Globus pallidus (tissue), 1 donor: ENCODE measurements around the gene ERBB2.
"Not testable (repeated sequence)": the region's sequence is repeated elsewhere in the genome, so short reads cannot be mapped to it uniquely, and the experiment has no call there.

Experiments
- DNase-seq: peaks from one replicate; pipeline ENCODE4 v3.0.0-alpha.2; 2015; ENCODE audit warnings: low spot score

The ERBB2 gene

DNA sequence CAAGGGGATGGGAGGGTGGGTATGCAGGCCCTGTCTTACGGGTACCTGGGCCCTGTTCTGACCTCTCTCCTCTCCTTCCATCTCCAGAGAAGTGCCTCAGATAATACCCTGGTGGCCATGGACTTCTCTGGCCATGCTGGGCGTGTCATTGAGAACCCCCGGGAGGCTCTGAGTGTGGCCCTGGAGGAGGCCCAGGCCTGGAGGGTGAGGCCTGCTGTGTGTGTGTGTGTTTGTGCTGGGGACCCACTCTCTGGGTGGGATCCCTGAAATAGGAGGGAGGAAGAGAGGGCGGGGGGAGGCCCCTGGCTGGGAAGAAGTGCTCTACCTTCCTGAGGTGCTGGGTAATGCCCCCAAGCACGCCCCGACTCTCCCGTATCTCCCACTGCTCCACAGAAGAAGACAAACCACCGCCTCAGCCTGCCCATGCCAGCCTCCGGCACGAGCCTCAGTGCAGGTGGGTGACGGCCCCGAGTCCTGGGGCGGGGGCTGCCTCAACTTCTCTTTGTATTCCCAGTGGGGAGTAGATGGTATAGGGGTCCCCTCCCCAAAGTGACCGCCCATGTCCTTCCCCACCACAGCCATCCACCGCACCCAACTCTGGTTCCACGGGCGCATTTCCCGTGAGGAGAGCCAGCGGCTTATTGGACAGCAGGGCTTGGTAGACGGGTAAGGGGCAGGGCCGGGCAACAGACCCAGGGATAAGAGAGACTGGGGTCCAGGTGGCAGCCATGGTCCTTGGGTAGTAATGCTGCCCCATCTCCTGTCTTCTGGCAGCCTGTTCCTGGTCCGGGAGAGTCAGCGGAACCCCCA is 45.7 kb downstream of the ERBB2 start:
- DNase-seq: no peak

DNA sequence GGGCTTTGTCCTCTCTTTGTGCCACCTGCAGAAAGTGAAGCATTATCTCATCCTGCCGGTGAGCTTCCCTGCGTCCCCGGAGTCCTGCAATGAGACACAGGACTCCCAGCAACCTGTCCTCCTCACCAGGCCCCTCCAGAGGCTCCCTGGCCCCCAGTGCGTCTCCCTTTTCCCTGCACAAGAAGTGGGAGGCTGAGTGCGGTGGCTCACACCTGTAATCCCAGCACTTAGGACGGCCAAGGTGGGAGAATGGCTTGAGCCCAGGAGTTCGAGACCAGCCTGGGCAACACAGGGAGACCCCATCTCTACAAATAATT is 46.2 kb downstream of the ERBB2 start:
- no peak for DNase-seq

DNA sequence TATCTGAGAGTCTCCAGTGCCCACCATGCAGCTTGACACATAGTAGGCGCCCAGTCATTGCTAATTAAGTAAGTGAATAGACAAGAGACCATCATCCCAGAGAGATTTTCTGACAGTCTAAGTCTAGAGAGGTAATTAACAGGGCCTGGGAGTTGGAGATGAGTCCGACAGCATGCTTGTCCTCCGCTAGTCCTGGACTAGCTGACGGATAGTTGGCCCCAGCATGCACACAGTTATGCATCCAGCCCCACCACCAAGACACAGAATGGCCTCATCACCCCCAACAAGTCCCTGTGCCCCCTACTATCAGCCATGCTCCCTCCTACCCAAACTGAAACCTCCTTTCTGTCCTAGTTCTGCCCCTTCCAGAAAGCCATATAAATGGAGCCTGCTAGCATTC is 47.9 kb downstream of the ERBB2 start:
- DNase-seq: no peak

DNA sequence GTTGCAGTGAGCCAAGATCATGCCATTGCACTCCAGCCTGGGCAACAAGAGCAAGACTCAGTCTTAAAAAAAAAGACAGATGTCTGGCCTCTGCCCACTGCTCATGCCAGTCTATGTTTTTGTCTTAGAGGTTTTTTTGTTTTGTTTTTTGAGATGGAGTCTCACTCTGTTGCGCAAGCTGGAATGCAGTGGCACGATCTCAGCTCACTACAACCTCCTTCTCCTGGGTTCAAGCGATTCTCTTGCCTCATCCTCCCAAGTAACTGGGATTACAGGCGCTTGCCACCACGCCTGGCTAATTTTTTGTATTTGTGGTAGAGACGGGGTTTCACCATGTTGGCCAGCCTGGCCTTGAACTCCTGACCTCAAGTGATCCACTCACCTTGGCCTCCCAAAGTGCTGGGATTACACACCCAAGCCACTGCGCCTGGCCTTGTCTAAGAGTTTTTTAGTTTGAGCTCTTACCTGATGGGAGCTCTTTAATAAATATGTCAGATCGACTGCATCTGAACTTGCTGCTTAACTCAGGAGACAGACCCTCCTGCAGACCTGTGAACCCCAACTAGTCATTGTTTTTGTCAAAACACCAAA is 48.7 kb downstream of the ERBB2 start:
- not testable (repeated sequence) for DNase-seq

DNA sequence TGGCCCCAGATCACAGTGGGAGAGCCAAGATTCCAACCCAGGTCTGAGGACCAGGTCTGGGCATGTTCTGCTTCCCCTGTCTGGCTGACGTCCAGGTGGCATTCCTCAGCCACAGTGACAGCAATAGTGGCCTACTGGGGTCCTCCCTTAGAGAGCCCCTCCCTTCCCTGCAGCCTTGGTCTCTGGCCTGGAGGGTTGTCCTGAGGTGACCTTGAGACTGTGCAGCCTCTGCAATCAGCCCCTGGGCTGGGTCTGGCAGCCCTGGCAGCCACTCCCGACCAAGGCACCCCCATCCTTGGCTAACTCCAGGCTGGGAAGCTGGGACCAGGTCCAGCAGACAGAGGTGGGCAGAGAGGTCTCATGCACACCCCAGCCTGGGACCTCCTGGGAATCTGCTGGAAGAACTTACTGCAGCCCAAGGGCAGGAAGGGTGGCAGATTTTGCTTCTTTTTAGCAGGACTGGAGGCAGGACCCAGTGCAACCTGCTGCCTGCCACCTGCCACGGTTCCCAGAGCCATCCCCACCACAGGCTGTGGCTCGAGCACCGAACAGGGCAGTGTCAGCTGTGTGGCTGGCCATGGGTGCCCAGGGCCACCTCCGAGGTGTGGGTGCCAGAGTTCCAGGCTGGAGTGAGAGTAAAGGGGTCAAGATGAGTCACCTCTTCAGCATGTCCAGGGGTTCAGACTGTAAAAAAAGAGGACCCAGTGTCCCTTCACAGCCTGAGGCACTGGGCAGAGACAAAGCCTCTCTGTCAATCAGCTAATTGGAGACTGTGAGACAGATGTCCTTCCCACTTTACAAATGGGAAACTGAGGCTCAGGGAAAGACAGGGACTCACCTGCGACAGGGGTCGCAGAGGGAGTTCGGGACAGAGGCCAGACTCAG is 50.5 kb downstream of the ERBB2 start:
- no peak for DNase-seq

DNA sequence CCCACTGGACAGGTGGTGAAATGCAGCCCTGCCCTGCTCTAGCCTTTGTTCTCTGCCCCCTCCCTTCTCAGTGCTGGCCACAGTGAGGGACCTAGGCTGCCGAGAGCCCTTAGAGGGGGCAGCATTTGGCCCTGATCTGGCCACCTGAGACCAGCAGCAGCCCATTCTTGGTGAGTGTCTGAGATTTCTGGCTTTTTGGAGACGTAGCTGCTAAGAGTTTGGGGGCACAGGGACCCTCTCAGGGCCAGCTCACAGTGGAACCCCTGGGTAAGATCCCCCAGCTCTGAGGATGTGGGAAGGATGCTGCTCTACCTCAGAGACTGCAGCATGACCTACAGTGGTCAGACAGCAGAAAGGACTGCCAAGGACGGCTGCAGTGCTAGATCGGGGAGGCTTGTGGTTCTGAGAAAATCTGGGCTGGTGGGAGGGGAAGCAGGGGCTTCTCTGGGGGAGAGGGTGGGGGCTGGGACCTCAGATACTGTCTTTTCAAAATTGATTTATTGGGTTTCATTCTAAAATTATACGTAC is 51.2 kb downstream of the ERBB2 start:
- no peak for DNase-seq

DNA sequence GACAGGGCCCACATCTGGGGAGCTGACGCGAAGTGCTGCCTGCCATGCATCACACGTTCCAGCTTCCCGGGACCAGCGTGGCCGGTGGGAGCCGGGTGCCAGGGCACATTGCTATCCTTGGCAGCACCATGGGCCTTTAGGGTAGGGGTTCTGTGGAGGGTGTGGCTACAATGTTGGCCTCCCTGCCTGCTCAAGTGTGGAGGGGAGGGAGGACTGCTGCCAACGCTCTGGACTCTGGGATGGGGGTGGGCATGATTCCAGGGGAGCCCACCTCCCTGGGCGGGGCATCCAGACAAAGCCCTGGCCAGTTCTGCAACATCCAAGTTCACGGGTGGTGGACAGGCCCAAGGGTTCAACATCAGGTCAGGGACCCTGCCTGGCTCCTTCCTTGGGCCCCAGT is 51.8 kb downstream of the ERBB2 start:
- DNase-seq: no peak

DNA sequence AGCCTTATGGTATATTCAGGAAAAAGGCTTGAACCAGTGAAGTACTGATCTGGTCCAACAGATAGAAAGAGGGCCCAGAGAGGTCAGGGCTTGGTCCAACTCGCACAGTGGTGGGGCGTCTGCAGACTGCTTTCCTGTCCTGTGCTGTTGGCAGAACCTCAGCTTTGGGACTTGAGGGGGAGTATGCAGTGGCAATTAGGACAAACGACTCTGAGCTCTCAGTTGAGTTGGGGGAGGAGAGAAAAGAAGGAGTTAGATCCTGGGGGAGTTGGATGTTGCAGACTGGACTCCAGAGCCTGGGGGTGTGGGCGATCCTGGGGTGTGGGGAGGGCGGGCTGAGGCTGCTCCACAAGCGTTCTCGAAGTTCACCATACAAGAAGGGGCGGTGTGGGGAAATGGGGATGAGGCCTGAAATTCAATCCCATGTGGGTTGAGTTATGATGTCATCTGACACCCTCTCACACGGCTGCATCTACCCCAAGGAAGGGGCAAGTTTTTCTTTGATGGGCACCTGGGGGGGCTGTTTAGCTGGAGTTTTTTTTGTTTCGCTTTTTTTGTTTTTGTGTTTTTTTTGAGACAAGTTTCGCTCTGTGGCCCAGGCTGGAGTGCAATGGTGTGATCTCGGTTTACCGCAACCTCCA is 52.5 kb downstream of the ERBB2 start:
- no peak for DNase-seq

DNA sequence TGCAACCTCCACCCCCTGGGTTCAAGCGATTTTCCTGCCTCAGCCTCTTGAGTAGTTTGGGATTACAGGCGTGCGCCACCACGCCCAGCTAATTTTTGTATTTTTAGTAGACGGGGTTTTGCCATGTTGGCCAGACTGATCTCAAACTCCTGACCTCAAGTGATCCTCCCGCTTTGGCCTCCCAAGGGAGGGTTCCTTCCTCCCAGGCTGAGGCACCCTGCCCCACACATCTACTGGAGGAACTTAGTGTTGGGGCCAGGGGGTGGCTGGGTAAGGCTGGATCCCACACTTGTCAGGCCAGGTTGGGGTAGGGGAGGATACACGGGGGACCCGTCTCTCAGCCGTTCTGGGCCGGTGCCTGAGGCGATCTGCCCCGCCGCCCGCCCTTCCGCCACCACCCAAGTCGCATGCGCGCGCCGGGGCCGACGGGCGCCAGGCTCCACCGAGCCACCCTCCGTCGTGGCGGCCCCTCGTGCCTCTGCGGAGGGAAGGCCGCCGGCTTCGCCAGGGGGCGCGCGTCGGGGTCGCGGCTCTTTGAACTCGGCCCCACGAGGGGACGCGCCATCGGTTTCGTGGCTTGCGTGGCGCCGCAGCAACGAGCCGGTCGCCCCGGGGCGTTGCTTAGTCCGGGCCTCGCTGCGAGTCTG is 53.8 kb downstream of the ERBB2 start:
- DNase-seq: no peak

DNA sequence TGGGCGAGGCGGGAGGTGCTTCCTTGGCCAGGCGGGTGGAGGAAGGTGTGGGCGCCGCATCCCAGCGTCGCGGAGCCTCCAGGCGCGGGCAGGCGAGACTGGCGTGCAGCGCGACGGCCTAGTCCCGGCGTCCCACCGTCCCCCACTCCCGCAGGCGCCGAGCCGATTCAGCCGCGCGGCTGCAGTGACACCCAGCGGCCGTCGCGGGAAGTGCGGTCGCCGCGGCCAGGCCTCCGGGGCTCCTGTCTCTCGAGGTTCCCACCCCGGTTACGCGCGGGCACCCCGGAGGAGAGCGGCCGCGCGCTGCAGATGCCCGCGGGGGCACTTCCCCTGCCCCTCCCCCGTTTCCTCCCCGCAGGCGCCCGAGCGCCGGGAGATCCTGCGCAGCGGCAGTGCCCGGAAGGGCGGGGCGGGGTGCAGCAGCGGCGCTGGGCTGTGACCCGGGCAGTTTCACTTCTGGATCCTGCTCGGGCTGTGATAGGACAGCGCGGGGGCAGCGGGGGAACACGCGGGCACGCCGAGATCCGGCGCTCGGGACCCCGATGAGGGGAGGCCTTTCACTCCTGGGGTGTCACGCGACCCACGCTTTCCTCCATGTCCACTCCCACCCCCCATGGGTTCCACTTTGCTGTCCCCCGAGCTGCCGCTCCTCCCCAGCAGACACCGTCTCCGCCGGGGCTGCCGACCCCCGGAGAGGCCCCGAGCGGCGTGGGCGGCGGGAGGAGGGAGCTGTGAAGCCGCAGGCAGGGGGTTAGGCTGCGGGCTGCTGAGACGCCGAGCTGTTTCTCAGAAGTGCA is 54.5 kb downstream of the ERBB2 start:
- peak; percentile 81 for DNase-seq

DNA sequence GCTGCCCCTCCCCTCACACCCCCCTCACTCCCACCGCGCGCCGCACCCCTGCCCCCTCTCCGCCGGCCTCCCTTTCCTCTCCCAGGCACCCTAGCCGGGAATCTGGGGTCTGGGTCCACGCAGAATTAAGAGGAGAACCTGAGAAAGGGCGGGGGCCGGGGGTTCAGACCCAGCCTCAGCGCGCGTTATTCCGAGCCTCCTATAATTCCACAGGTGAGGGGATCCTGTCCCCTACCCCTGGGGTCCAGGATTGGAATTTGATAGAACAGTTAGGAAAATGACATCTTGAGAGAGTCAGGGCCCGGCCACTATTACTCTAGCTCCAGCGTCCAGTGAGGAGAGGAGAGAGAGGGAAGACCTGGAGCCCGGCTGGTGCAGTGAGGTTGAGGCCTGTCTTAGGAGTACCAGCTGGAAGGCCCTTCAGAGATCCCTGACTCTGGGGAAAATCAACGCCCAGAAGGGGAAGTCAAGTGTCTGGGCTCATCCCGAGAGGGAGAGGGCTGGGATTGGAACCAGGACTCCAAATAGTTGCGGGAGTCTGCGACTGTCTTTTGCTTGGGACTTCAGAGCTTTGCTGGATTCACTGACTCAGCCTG is 55.2 kb downstream of the ERBB2 start:
- peak; percentile 3 for DNase-seq

DNA sequence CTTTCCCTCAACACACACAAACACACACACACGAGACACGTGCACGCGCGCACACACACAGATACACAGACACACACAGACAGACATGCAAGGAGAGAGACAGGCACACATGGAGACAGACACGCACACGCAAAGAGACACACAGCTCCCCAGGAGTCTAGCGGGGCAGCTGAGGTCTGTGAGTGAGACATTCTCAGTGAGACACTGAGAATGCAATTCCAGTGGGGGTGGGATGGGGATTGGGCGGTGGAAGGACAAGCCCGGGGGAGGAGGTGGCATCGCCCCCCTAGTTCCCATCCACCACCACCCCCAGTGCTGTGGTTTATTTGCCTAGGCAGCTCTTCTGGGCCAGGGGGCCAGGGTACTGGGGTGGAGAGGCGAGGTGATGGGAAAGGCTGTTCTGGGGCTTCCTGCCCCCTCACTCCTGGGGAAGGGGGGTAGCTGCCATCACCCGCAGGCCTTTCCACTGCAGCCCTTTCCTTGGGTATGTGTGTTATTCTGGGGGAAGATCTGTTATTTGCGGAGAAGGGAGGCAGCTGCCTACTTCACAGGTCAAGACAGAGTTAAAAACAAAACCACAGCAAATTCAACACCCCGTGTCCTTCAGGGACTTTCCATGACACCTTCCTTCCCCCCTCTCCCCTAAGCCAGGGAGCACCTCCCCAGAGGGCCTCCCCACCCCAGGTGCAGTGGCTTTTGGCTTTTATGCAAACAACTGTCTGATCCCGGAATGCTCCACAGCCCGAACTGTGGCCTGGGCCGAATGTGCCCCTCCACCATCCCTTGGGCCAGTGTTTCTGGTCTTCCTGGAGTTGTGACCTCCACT is 55.9 kb downstream of the ERBB2 start:
- DNase-seq: no peak

DNA sequence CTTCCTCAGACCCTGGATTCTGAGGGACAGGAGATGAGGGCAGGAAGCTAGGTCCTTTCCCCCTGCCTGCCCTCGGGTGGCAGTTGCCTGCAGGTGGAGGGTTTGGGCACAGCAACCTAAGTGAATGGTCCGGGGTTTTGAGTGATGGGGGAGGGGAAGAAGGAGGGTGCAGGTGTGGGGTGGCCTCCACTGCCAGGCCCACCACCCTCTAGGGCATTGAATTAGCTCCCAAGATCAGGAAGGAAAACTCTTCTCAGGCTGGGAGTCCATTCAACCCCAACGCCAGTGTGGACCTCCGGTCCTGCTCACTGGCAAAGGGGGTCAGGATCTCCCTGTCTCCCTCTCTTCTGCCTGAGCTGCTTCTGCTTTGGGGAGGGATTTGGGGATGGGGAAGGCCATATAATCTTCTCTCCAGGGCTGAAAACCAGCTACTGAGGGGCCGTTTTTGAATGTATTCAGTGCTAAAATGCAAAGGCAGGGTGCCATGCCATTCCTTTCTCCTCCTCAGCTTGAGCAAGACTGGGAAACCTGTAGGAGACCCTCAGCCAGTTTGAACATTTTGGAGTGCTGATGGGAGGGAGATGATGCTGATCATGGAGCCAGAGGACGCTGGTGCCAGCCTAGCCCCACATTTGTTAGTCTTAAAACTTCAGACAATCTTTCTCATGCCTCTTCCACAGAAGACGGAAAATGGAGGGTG is 56.7 kb downstream of the ERBB2 start:
- DNase-seq: no peak

DNA sequence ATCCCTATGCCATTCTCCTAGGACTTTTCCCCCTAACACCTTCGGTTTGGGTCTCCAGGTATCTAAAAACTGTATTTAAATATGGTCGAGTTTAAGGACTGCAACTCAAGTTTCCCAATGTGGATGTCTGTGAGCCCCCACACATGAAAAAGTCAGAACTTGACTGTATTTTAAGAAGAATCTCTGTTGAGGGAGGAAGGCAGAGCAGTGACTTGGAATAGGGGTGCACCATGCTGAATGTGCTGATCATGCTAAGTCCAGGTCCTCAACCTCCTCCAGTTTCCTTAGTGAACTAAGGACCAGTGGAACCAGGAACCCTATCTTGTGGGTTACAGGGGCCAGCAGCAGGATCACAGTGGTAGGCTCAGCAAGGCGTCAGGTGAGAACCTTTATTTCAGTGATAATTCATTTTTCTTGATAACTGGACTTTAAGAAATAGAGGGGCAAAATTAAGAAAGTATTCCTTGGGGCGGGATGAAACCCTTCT is 57.4 kb downstream of the ERBB2 start:
- no peak for DNase-seq

DNA sequence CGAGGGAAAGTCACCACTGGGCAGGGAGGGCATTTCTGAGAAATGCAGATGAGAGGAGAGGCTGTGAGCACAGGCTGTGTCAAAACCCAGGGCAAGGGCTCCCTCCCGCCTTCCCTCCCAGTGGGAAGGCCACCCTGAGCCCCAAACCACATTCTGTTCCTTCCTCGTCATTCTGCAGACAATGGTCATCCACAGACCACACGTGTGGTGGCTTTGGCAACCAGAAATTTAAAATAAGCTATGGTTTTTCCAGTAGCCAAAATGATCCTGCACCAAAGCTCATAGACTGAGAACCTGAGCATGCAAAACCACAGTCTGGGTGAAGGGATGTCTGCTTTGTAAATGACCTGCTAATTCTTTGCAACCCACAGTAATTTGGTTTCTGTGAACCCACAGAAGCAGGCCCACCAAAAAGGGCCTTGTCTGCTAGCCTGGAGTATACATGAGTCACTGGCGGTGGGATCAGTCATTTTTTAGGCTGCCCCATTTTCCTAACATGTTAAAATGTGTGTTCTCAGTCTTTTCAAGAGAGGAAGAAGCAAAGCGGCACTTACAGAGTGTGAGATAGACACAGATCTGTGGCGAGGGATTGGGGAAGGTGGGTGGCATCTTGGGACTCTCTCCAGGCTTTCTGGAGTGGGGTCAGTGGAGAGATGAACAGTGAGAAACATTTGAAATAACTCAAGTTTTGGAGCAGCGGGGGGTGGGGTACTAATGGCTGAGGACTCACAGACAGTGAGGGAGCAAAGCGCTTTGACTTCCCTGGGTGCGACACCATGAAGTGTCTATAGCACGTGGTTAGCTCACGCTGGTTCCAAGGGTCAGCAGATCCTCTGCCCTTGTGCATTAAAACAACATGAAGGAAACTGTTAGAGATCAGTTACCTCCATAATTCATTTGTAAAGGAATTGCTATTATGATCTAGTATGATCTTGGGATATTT is 58.3 kb downstream of the ERBB2 start:
- DNase-seq: no peak

DNA sequence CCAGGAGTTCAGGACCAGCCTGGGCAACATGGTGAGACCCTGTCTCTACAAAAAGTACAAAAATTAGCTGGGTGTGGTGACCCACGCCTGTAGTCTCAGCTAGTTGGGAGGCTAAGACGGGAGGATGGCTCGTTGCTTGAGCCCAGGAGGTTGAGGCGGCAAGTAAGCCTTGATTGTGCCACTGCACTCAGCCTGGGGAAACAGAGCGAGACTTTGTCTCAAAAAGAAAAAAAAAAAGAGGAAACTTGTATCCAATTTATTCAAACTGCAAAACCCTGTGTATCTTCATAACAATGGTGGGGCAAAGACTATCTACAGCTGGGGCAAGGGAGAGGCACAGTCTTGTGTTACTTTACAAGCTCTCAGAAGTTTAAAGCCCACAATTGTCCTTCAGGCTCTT is 59.3 kb downstream of the ERBB2 start:
- DNase-seq: no peak

DNA sequence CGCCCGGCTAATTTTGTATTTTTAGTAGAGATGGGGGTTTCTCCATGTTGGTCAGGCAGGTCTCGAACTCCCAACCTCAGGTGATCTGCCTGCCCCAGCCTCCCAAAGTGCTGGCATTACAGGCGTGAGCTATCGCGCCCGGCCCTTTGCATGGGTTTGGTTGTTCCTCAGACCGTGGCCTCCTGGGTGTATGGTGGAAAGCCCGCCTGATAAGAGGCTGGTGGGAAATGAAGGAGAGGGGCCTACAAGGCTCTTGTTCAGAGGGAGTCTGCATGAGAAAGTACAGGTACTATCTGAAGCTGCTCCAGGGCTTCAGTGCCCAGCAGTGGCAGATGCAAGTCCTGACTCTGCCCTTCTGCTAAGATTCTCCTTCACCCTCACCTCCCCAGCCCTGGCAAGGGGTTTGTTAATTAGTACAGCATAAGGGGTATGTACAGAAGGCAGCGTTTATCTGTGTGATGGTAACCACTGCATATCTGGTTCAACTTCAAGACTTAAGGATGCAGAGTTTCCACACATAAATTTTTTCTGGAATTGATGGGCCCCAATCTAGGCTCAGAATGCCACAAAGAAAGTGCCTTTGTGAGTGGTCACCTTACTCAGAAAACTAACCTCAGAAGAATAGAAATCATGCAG is 62.1 kb downstream of the ERBB2 start:
- DNase-seq: no peak
